H1 (cell line): ENCODE measurements around the gene ELOVL4. TPM values are rescaled to one million over a fixed set of nuclear protein-coding genes. Genes with fewer than 3 reads are reported as not detected.

Experiments
- CTCF ChIA-PET: fragments of 300-600 bp; sonication (Branson Sonifier 250); formaldehyde crosslinking; loops from one replicate; lab custom pipeline; 2021; ENCODE audit not compliant: partially characterized antibody; lab: Charles Lee
- POLR2A ChIA-PET: fragments of 300-600 bp; sonication (Branson Sonifier 250); formaldehyde crosslinking; loops from one replicate; lab custom pipeline; 2021; ENCODE audit warnings: inconsistent platforms; ENCODE audit not compliant: partially characterized antibody; lab: Charles Lee
- DNase-seq, 2 experiments: peaks; one replicate each; pipeline versions ENCODE4 v3.0.0 to v3.0.0-alpha.2; 2010 to 2022; ENCODE audit warnings: low spot score in 2 of 2, low read depth in 1 of 2, mixed read lengths in 1 of 2
- FAIRE-seq: peaks from 2 replicates; lab custom pipeline; 2011; peaks lifted over from hg19 to GRCh38; lab: Jason Lieb, UNC
- H2AFZ ChIP-seq: 2 replicates; pipeline ENCODE4 v1.8.1; 2012; ENCODE audit warnings: low read length, inconsistent platforms
- H2AK5ac ChIP-seq: 2 replicates; pipeline ENCODE4 v1.6.1; 2013; ENCODE audit warnings: low read depth, low read length
- H2BK120ac ChIP-seq: replicated peaks from 2 replicates; pipeline ENCODE3; 2013; ENCODE audit warnings: low read depth, low read length, inconsistent platforms
- H2BK12ac ChIP-seq: 2 replicates; pipeline ENCODE4 v1.6.1; 2013; ENCODE audit warnings: low read depth, low read length
- H2BK15ac ChIP-seq: 2 replicates; pipeline ENCODE4 v1.6.1; 2013; ENCODE audit warnings: low read length
- H2BK20ac ChIP-seq: 2 replicates; pipeline ENCODE4 v1.6.1; 2013; ENCODE audit warnings: low read length
- H2BK5ac ChIP-seq: 2 replicates; pipeline ENCODE4 v1.6.1; 2013; ENCODE audit warnings: low read depth, low read length
- H3K14ac ChIP-seq: 2 replicates; pipeline ENCODE4 v1.6.1; 2013; ENCODE audit warnings: inconsistent platforms; ENCODE audit not compliant: insufficient read length
- H3K18ac ChIP-seq: 2 replicates; pipeline ENCODE4 v1.6.1; 2013; ENCODE audit warnings: low read length; ENCODE audit errors: extremely low read depth
- H3K23ac ChIP-seq: 2 replicates; pipeline ENCODE4 v1.6.1; 2013; ENCODE audit warnings: inconsistent platforms; ENCODE audit not compliant: insufficient read length
- H3K23me2 ChIP-seq: 2 replicates; pipeline ENCODE4 v1.6.1; 2013; ENCODE audit warnings: low read depth, low read length
- H3K27ac ChIP-seq: 2 replicates; pipeline ENCODE4 v1.6.1; 2011; ENCODE audit warnings: low read depth, low read length, inconsistent platforms
- H3K27me3 ChIP-seq, 4 experiments: replicated peaks in 1 of 4; 1 replicate in 1 of 4; 2 replicates in 3 of 4; pipeline versions ENCODE4 v1.6.1 to v1.8.1; 2011 to 2013; ENCODE audit warnings: low read length in 3 of 4, mild to moderate bottlenecking in 3 of 4, inconsistent platforms in 2 of 4, mixed read lengths in 2 of 4, moderate library complexity in 1 of 4; ENCODE audit not compliant: control insufficient read depth in 3 of 4, insufficient read depth in 3 of 4; ENCODE audit errors: extremely low read depth in 1 of 4
- H3K36me3 ChIP-seq, 4 experiments: 2 replicates each; pipeline versions ENCODE4 v1.6.1 to v1.8.1; 2011 to 2013; ENCODE audit warnings: mild to moderate bottlenecking in 4 of 4, low read length in 3 of 4, moderate library complexity in 2 of 4, control low read depth in 1 of 4, inconsistent platforms in 1 of 4; ENCODE audit not compliant: insufficient read depth in 4 of 4, control insufficient read depth in 2 of 4
- H3K4ac ChIP-seq: replicated peaks from 2 replicates; pipeline ENCODE3; 2013; ENCODE audit warnings: low read length, low read depth, mixed read lengths, inconsistent platforms; ENCODE audit not compliant: insufficient read length
- H3K4me1 ChIP-seq, 4 experiments: replicated peaks in 1 of 4; 1 replicate in 1 of 4; 2 replicates in 3 of 4; pipeline versions ENCODE4 v1.6.1 to v1.8.1; 2011 to 2013; ENCODE audit warnings: low read length in 3 of 4, inconsistent platforms in 2 of 4, mixed read lengths in 1 of 4; ENCODE audit not compliant: insufficient read depth in 4 of 4, control insufficient read depth in 3 of 4
- H3K4me2 ChIP-seq, 2 experiments: 2 replicates each; pipeline versions ENCODE4 v1.6.1 to v1.8.1; 2011 to 2013; ENCODE audit warnings: low read depth in 2 of 2, low read length in 2 of 2, control low read depth in 1 of 2, inconsistent platforms in 1 of 2, mild to moderate bottlenecking in 1 of 2; ENCODE audit not compliant: insufficient read depth in 1 of 2
- H3K4me3 ChIP-seq, 4 experiments: fragments of 200-600, 300-600 bp in 1 of 4; sonication (generic), shearing (Covaris generic), sonication (Bioruptor Twin) in 1 of 4; 2 replicates each; pipeline versions ENCODE4 v1.5.1 to v1.8.1; 2011 to 2016; ENCODE audit warnings: low read length in 4 of 4, low read depth in 3 of 4, control low read depth in 2 of 4, inconsistent platforms in 2 of 4, mild to moderate bottlenecking in 2 of 4, mixed read lengths in 1 of 4, moderate library complexity in 1 of 4; ENCODE audit not compliant: insufficient read depth in 2 of 4; ENCODE audit errors: extremely low read depth in 1 of 4
- H3K56ac ChIP-seq: replicated peaks from 2 replicates; pipeline ENCODE3; 2013; ENCODE audit warnings: low read depth, mild to moderate bottlenecking, mixed read lengths, low read length, inconsistent platforms; ENCODE audit not compliant: insufficient read length
- H3K79me1 ChIP-seq: 2 replicates; pipeline ENCODE4 v1.6.1; 2013; ENCODE audit warnings: low read depth, low read length, control low read depth
- H3K79me2 ChIP-seq, 2 experiments: 2 replicates each; pipeline versions ENCODE4 v1.6.1 to v1.8.1; 2012 to 2013; ENCODE audit warnings: low read length in 2 of 2, mild to moderate bottlenecking in 2 of 2, inconsistent platforms in 1 of 2; ENCODE audit not compliant: insufficient read depth in 2 of 2, control insufficient read depth in 1 of 2
- H3K9ac ChIP-seq, 4 experiments: replicated peaks in 1 of 4; 1 replicate in 1 of 4; 2 replicates in 3 of 4; pipeline versions ENCODE4 v1.6.1 to v1.8.1; 2011 to 2013; ENCODE audit warnings: low read depth in 3 of 4, low read length in 3 of 4, control low read depth in 2 of 4, mild to moderate bottlenecking in 2 of 4, moderate library complexity in 2 of 4, inconsistent platforms in 1 of 4; ENCODE audit errors: extremely low read depth in 1 of 4
- H3K9me3 ChIP-seq, 2 experiments: 2 replicates each; pipeline versions ENCODE4 v1.6.1 to v1.8.1; 2012 to 2013; ENCODE audit warnings: mild to moderate bottlenecking in 2 of 2, moderate library complexity in 2 of 2, control low read depth in 1 of 2, inconsistent platforms in 1 of 2, low read depth in 1 of 2, low read length in 1 of 2, mixed read lengths in 1 of 2; ENCODE audit not compliant: insufficient read depth in 2 of 2
- H4K20me1 ChIP-seq, 2 experiments: replicated peaks in 1 of 2; 2 replicates each; pipeline versions ENCODE3 to v1.8.1; 2011 to 2013; ENCODE audit warnings: inconsistent platforms in 2 of 2, low read length in 2 of 2, mild to moderate bottlenecking in 1 of 2; ENCODE audit not compliant: insufficient read depth in 2 of 2, control insufficient read depth in 1 of 2
- H4K5ac ChIP-seq: 2 replicates; pipeline ENCODE4 v1.6.1; 2013; ENCODE audit warnings: low read length, low read depth, mixed read lengths, inconsistent platforms; ENCODE audit not compliant: insufficient read length
- H4K8ac ChIP-seq: 2 replicates; pipeline ENCODE4 v1.8.0; 2013; ENCODE audit warnings: mild to moderate bottlenecking, moderate library complexity, low read length, inconsistent platforms; ENCODE audit not compliant: insufficient read depth; ENCODE audit errors: extremely low read depth
- H4K91ac ChIP-seq: replicated peaks from 2 replicates; pipeline ENCODE3; 2013; ENCODE audit warnings: low read length, mixed read lengths, inconsistent platforms; ENCODE audit not compliant: insufficient read length
- ATF2 ChIP-seq: IDR thresholded peaks from 2 replicates; pipeline ENCODE4 v1.6.1; 2012; ENCODE audit warnings: low read length, inconsistent platforms
- BCL11A ChIP-seq, 2 experiments: IDR thresholded peaks; one replicate each; pipeline ENCODE4 v1.6.1; 2011; ENCODE audit warnings: low read depth in 2 of 2, low read length in 2 of 2, mild to moderate bottlenecking in 2 of 2
- CHD1 ChIP-seq: IDR thresholded peaks from 2 replicates; pipeline ENCODE4 v1.6.1; 2012; ENCODE audit warnings: low read depth, low read length, improper control_type of control experiment
- CTBP2 ChIP-seq: IDR thresholded peaks from 2 replicates; pipeline ENCODE4 v1.7.0; 2011; ENCODE audit warnings: borderline replicate concordance, mild to moderate bottlenecking, moderate library complexity, mixed read lengths, low read length; ENCODE audit not compliant: insufficient read depth, insufficient read length
- EP300 ChIP-seq, 2 experiments: IDR thresholded peaks; 1 replicate in 1 of 2; 2 replicates in 1 of 2; pipeline ENCODE4 v1.6.1; 2011 to 2012; ENCODE audit warnings: low read depth in 2 of 2, low read length in 2 of 2, mild to moderate bottlenecking in 2 of 2, borderline replicate concordance in 1 of 2, inconsistent platforms in 1 of 2, moderate library complexity in 1 of 2
- GABPA ChIP-seq: IDR thresholded peaks from 2 replicates; pipeline ENCODE4 v1.6.1; 2011; ENCODE audit warnings: mild to moderate bottlenecking, low read length, moderate library complexity, borderline replicate concordance; ENCODE audit not compliant: insufficient read depth
- NRF1 ChIP-seq: IDR thresholded peaks from 2 replicates; pipeline ENCODE4 v1.6.1; 2011; ENCODE audit warnings: mild to moderate bottlenecking, low read depth, low read length, improper control_type of control experiment
- SP1 ChIP-seq: IDR thresholded peaks from 2 replicates; pipeline ENCODE4 v1.6.1; 2011; ENCODE audit warnings: low read depth, low read length
- SP4 ChIP-seq: IDR thresholded peaks from 2 replicates; pipeline ENCODE4 v1.6.1; 2012; ENCODE audit warnings: low read length, inconsistent platforms
- TBP ChIP-seq: IDR thresholded peaks from 2 replicates; pipeline ENCODE4 v1.6.1; 2011; ENCODE audit warnings: low read depth, low read length, improper control_type of control experiment
- WGBS, 2 experiments: shearing (Covaris generic) in 1 of 2; methylation state at CpG; one replicate each; pipeline versions ENCODE4 v1.1.6 to v1.1.7; 2013 to 2015; ENCODE audit warnings: low lambda C conversion rate in 2 of 2, mixed read lengths in 2 of 2, inconsistent platforms in 1 of 2, low coverage in 1 of 2, missing lambda C conversion rate in 1 of 2; ENCODE audit not compliant: insufficient replicate concordance in 2 of 2, insufficient coverage in 1 of 2, insufficient read length in 1 of 2; ENCODE audit errors: extremely low coverage in 1 of 2, missing lambda C conversion rate in 1 of 2; 5-methylcytosine and 5-hydroxymethylcytosine counted together
- polyA plus RNA-seq, 7 experiments: library from polyadenylated mRNA; depleted of rRNA in 3 of 7; stranded (reverse) in 5 of 7; unstranded in 2 of 7; fragments of >200 nt in 5 of 7; fragments of 200-250 nt in 2 of 7; gene quantifications; 1 replicate in 5 of 7; 2 replicates in 1 of 7; 4 replicates in 1 of 7; pipeline versions ENCODE4 v1.2.1 to v1.2.3, GENCODE V29; 2011 to 2013; ENCODE audit warnings: missing spikeins in 2 of 7, mixed read lengths in 2 of 7
- total RNA-seq: library from RNA; stranded (reverse); fragmentation: NEBNext Ultra II Directional; extraction: Animal tissue kit (Norgen Biotek cat#: 25700); gene quantifications from 2 replicates; pipeline ENCODE4 v1.2.1, GENCODE V29; 2021

The ELOVL4 gene
- total and polyA plus RNA-seq, 2 of the 8 experiments (the other 6 are each of a cell fraction or from before 2014, with no cell fraction given): 2.0 to 15.0 TPM

GRCh38 chr6:79909517-79909916 lies 37.8 kb downstream of the ELOVL4 start:
- H2BK120ac ChIP-seq: no peak overlapping the region
- no peak for FAIRE-seq

More at GRCh38 chr6:79909517-79909916, 37.8 kb downstream of the ELOVL4 start:
- Histone ChIP-seq H2BK5ac (no peak overlapping the region), H3K4me2 (no peak overlapping the region), H2AFZ (no peak overlapping the region), H4K20me1 (peaks cover 0 to 2% of the 10 kb centered on the region in 2 experiments), H3K27me3 (no peaks in the 10 kb centered on the region), H2BK20ac (no peak overlapping the region), H3K79me2 (no peaks in the 10 kb centered on the region), H2BK15ac (no peak overlapping the region), H2AK5ac (no peak overlapping the region), H3K27ac (no peak overlapping the region), H3K9me3 (no peaks in the 10 kb centered on the region), H4K91ac (no peak overlapping the region), H3K4me3 (no peak overlapping the region), H2BK12ac (no peak overlapping the region), H3K36me3 (no peaks in the 10 kb centered on the region), H3K18ac (no peak overlapping the region), H3K79me1 (no peaks in the 10 kb centered on the region), H3K23me2 (no peaks in the 10 kb centered on the region), H3K4me1 (peaks cover 0 to 5% (median under 1%) of the 10 kb centered on the region in 4 experiments; a peak in 3 of 7 replicates), H3K9ac (no peak overlapping the region), H3K23ac (no peak overlapping the region), H3K4ac (no peak overlapping the region), H4K8ac (no peak overlapping the region), H3K56ac (no peak overlapping the region), H3K14ac (no peak overlapping the region), H4K5ac (no peak overlapping the region)
- TF ChIP-seq CHD1 (no peak), EP300 (IDR thresholded peaks at IDR 0.05; ENCODE audit: borderline replicate concordance in 1 of 2, low read depth in 2 of 2, low read length in 2 of 2) (no peak), SP4 (no peak), ATF2 (no peak), GABPA (no peak), CTBP2 (no peak), NRF1 (no peak), BCL11A (IDR thresholded peaks at IDR 0.05; ENCODE audit: low read depth in 2 of 2, low read length in 2 of 2) (no peak), SP1 (no peak), TBP (no peak)
- ChIA-PET CTCF (interaction anchor here (0.9 to 1.3 kb wide), 3 partner anchors 29 to 40 kb away, joined by 3 to 4 read pairs (median 3); no protein-coding TSS in a partner anchor), POLR2A (interaction anchor here (1.0 to 1.3 kb wide), 2 partner anchors 10 to 101 kb away, joined by 3 read pairs; no protein-coding TSS in a partner anchor)
- 91% methylated on average over 3 of the region's 3 CpGs; no CpG with 5 or more reads in 1 of the 2 experiments for WGBS, 2 experiments
- DNase-seq: no peak
